HepG2 (cell line): ENCODE measurements around the gene TPD52L2. TPM values are rescaled to one million over a fixed set of nuclear protein-coding genes. Genes with fewer than 3 reads are reported as not detected.
A peak's percentile ranks its signal among the peaks of the same experiment; 100 is the strongest.

Experiments used
- ARID4A ChIP-seq: sonication (generic); formaldehyde crosslinking; IDR thresholded peaks from 2 replicates; pipeline ENCODE4 v1.5.0; 2020; ENCODE audit warnings: mild to moderate bottlenecking, missing genetic modification reagents, borderline replicate concordance
- ATRX ChIP-seq: sonication (generic); formaldehyde crosslinking; IDR thresholded peaks from 2 replicates; pipeline ENCODE4 v1.4.0; 2020; ENCODE audit warnings: missing genetic modification reagents, borderline replicate concordance
- HOXA3 ChIP-seq: sonication (generic); formaldehyde crosslinking; IDR thresholded peaks from 2 replicates; pipeline ENCODE4 v1.5.0; 2020; ENCODE audit warnings: missing genetic modification reagents
- HOXA9 ChIP-seq: sonication (generic); formaldehyde crosslinking; IDR thresholded peaks from 2 replicates; pipeline ENCODE4 v1.8.1; 2022; ENCODE audit warnings: missing genetic modification reagents, mild to moderate bottlenecking, moderate library complexity, borderline replicate concordance
- JUND ChIP-seq: sonication (generic); formaldehyde crosslinking; IDR thresholded peaks from 2 replicates; pipeline ENCODE4 v1.8.0; 2022; ENCODE audit warnings: mild to moderate bottlenecking, missing genetic modification reagents
- KMT2A ChIP-seq: sonication (generic); formaldehyde crosslinking; IDR thresholded peaks from 2 replicates; pipeline ENCODE4 v1.4.0; 2020; ENCODE audit warnings: missing genetic modification reagents
- MEIS1 ChIP-seq: sonication (generic); formaldehyde crosslinking; IDR thresholded peaks from 2 replicates; pipeline ENCODE4 v1.9.0; 2021; ENCODE audit warnings: mild to moderate bottlenecking, missing genetic modification reagents, moderate library complexity, borderline replicate concordance
- NR3C1 ChIP-seq: sonication (generic); formaldehyde crosslinking; IDR thresholded peaks from 2 replicates; pipeline ENCODE4 v1.4.0; 2020; ENCODE audit warnings: missing genetic modification reagents
- PAXIP1 ChIP-seq: sonication (generic); formaldehyde crosslinking; conservative IDR thresholded peaks from 2 replicates; pipeline ENCODE4 v1.4.0; 2020; ENCODE audit warnings: mild to moderate bottlenecking, missing genetic modification reagents, moderate library complexity
- TEAD2 ChIP-seq: sonication (generic); formaldehyde crosslinking; IDR thresholded peaks from 2 replicates; pipeline ENCODE4 v1.9.0; 2021; ENCODE audit warnings: missing genetic modification reagents
- TEF ChIP-seq: sonication (generic); formaldehyde crosslinking; IDR thresholded peaks from 2 replicates; pipeline ENCODE4 v1.5.0; 2020; ENCODE audit warnings: missing genetic modification reagents
- TOE1 ChIP-seq: sonication (generic); formaldehyde crosslinking; IDR thresholded peaks from 2 replicates; pipeline ENCODE4 v1.4.0; 2020; ENCODE audit warnings: mild to moderate bottlenecking, missing genetic modification reagents
- ZNF280D ChIP-seq: sonication (generic); formaldehyde crosslinking; IDR thresholded peaks from 2 replicates; pipeline ENCODE4 v1.5.1; 2020; ENCODE audit warnings: mild to moderate bottlenecking, missing genetic modification reagents
- ZNF317 ChIP-seq: sonication (generic); formaldehyde crosslinking; IDR thresholded peaks from 2 replicates; pipeline ENCODE4 v1.5.0; 2020; ENCODE audit warnings: mild to moderate bottlenecking, missing genetic modification reagents
- ZNF660 ChIP-seq: sonication (generic); formaldehyde crosslinking; IDR thresholded peaks from 2 replicates; pipeline ENCODE4 v1.5.1; 2020; ENCODE audit warnings: mild to moderate bottlenecking, low read depth, missing genetic modification reagents, borderline replicate concordance
- ZNF816 ChIP-seq: sonication (generic); formaldehyde crosslinking; IDR thresholded peaks from 2 replicates; pipeline ENCODE4 v1.8.0; 2022; ENCODE audit warnings: missing genetic modification reagents, mild to moderate bottlenecking, borderline replicate concordance
- ZNF850 ChIP-seq: sonication (generic); formaldehyde crosslinking; conservative IDR thresholded peaks from 2 replicates; pipeline ENCODE4 v1.9.0; 2021; ENCODE audit warnings: mild to moderate bottlenecking, missing genetic modification reagents
- ZSCAN12 ChIP-seq: sonication (generic); formaldehyde crosslinking; IDR thresholded peaks from 2 replicates; pipeline ENCODE4 v1.9.0; 2021; ENCODE audit warnings: mild to moderate bottlenecking, missing genetic modification reagents
- polyA plus RNA-seq, 8 experiments: library from polyadenylated mRNA; depleted of rRNA in 3 of 8; stranded (reverse) in 7 of 8; unstranded in 1 of 8; fragments of >200 nt; fragmentation: Illumina TruSeq in 4 of 8; extraction: Trizol in 4 of 8; gene quantifications; 2 replicates each; pipeline versions ENCODE4 v1.2.1 to v1.2.3, GENCODE V29; 2011 to 2016; ENCODE audit warnings: low read depth in 4 of 8, missing spikeins in 1 of 8, mixed read lengths in 1 of 8; ENCODE audit not compliant: insufficient read depth in 1 of 8
- total RNA-seq, 5 experiments: library from RNA; depleted of rRNA; stranded (reverse); fragments of >200 nt; fragmentation: Illumina TruSeq; extraction: Trizol; gene quantifications; 2 replicates each; pipeline ENCODE4 v1.2.3, GENCODE V29; 2016; ENCODE audit warnings: low read depth in 1 of 5

The TPD52L2 gene
- total and polyA plus RNA-seq, 2 of the 13 experiments (the other 11 are each of a cell fraction or from before 2014, with no cell fraction given) = 156 to 184 TPM

GRCh38 chr20:63833776-63834490 lies 31.1 kb upstream of the TPD52L2 start (continued):
- no peak for TF ChIP-seq ZNF850 (CRISPR knock-in tag)
- TF ChIP-seq TOE1 (CRISPR knock-in tag) = no peak
- no peak for TF ChIP-seq HOXA9 (CRISPR knock-in tag)
- TF ChIP-seq ZNF317 = 0 out of 2 replicates have a peak, but pooled peaks have one; percentile 33
- no peak for TF ChIP-seq ZNF280D (CRISPR knock-in tag)
- no peak for TF ChIP-seq NR3C1 (CRISPR knock-in tag)
- TF ChIP-seq HOXA3 (CRISPR knock-in tag) = no peak
- TF ChIP-seq PAXIP1 (CRISPR knock-in tag) = 0 out of 2 replicates have a peak, but pooled peaks have one; percentile 20
- TF ChIP-seq ZSCAN12 = no peak
- no peak for TF ChIP-seq ATRX (CRISPR knock-in tag)
- TF ChIP-seq KMT2A (CRISPR knock-in tag) = peak; percentile 36; the same call in 1 of the 2 replicates
- TF ChIP-seq JUND (CRISPR knock-in tag) = no peak
- TF ChIP-seq MEIS1 (CRISPR knock-in tag) = no peak
- no peak for TF ChIP-seq TEAD2 (CRISPR knock-in tag)
- no peak for TF ChIP-seq ZNF660 (CRISPR knock-in tag)
- TF ChIP-seq TEF = no peak
- no peak for TF ChIP-seq ARID4A (CRISPR knock-in tag)
- TF ChIP-seq ZNF816 = no peak
